ENCODE measurements around the gene ZSCAN5B. TPM values are rescaled to one million over a fixed set of nuclear protein-coding genes. Genes with fewer than 3 reads are reported as not detected.

The ZSCAN5B gene
- total RNA-seq, 1 experiment from 2014 or later = not detected

DNA sequence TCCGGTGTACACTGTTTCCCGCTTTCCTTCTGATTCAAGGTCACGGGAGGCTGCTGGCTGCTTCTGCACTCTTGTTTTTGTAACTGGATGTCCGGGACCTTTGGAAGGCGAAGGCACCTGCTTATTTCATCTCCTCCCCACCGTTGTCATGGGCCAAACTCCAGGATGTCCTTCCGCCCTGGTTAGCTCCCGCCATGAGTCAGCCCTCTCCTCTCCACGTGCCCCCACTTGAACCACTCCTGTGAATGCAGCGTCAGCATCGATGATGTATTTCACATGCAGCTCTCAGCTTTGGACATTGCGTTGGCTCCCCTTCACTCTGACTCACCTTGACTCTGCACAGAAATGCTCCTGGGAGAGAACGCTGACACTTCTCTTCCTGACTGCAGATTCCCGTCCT, 27.3 kb downstream of the ZSCAN5B start:
- Histone ChIP-seq H3K4me2 (ENCODE audit: insufficient read depth, insufficient read length, low read length) (no peak overlapping the region), H3K9ac (ENCODE audit: extremely low read depth, insufficient read length, low read length) (no peak overlapping the region), H3T11ph (ENCODE audit: low read length) (no peak overlapping the region), H2BK5ac (ENCODE audit: insufficient read length, low read length) (no peak overlapping the region), H3K27me3 (ENCODE audit: insufficient read depth, low read length) (no peaks in the 10 kb centered on the region), H3K56ac (ENCODE audit: insufficient read length, low read depth, low read length) (no peak overlapping the region), H3K18ac (ENCODE audit: insufficient read length, low read depth, low read length) (no peak overlapping the region), H3K23ac (ENCODE audit: insufficient read length, low read depth, low read length) (no peak overlapping the region), H3K4me1 (ENCODE audit: insufficient read depth, low read length) (no peaks in the 10 kb centered on the region), H2AFZ (ENCODE audit: low read length) (no peak overlapping the region), H3K9me3 (ENCODE audit: control insufficient read depth, low read depth, low read length) (no peaks in the 10 kb centered on the region), H2BK12ac (ENCODE audit: insufficient read length, low read depth, low read length) (no peak overlapping the region), H2BK20ac (ENCODE audit: low read depth, low read length, poor library complexity, severe bottlenecking) (no peak overlapping the region), H3K23me2 (ENCODE audit: insufficient read length, low read depth, low read length, poor library complexity, severe bottlenecking) (no peaks in the 10 kb centered on the region), H4K20me1 (ENCODE audit: control insufficient read depth, insufficient read depth, insufficient read length) (no peaks in the 10 kb centered on the region), H2BK120ac (ENCODE audit: low read depth, low read length, poor library complexity, severe bottlenecking) (no peak overlapping the region), H3K4ac (ENCODE audit: low read depth, low read length) (no peak overlapping the region), H4K8ac (replicated peaks; ENCODE audit: insufficient read length, low read depth, low read length) (no peak overlapping the region), H2AK5ac (ENCODE audit: insufficient read length, low read length) (no peak overlapping the region), H3K79me1 (ENCODE audit: insufficient read depth, low read depth, low read length, poor library complexity, severe bottlenecking) (no peaks in the 10 kb centered on the region), H4K5ac (ENCODE audit: insufficient read length, low read depth, low read length) (no peak overlapping the region), H3K27ac (ENCODE audit: insufficient read length, low read depth, low read length) (no peak overlapping the region), H2BK15ac (ENCODE audit: low read depth, low read length) (no peak overlapping the region), H3K79me2 (ENCODE audit: insufficient read depth, low read length) (no peaks in the 10 kb centered on the region), H3K14ac (ENCODE audit: insufficient read depth, low read length) (no peak overlapping the region), H4K91ac (ENCODE audit: insufficient read length, low read depth, low read length) (no peak overlapping the region)
- no peak overlapping the region; a peak in 1 of 7 replicates for H3K27ac Mint-ChIP-seq
- no peak for TF ChIP-seq CTCF (conservative IDR thresholded peaks at IDR 0.05)
- no peak overlapping the region for H3K4me3 Mint-ChIP-seq
- peaks cover 1 to 7% of the 10 kb centered on the region in 2 experiments; a peak in 3 of 4 replicates for H3K4me1 Mint-ChIP-seq
- H3K9me3 Mint-ChIP-seq = peaks cover 0 to 4% of the 10 kb centered on the region in 2 experiments; a peak in 1 of 5 replicates
- DNase-seq = no peak
- no CpG with 5 or more reads among the region's 14 CpGs for WGBS (ENCODE audit: extremely low coverage, insufficient read length, low lambda C conversion rate)
- no peaks in the 10 kb centered on the region for H3K36me3 Mint-ChIP-seq (ENCODE audit: insufficient read depth in 1 of 3, low read depth in 3 of 3)
- H3K27me3 Mint-ChIP-seq (ENCODE audit: low read depth) = peaks cover 8% of the 10 kb centered on the region

Measured in H9 (cell line).